Fibroblast of skin of back (primary cell): ENCODE results near the gene TTC4.

Experiments
- DNase-seq: peaks from one replicate; pipeline ENCODE4 v3.0.0-alpha.2; 2013

Gene TTC4

DNA sequence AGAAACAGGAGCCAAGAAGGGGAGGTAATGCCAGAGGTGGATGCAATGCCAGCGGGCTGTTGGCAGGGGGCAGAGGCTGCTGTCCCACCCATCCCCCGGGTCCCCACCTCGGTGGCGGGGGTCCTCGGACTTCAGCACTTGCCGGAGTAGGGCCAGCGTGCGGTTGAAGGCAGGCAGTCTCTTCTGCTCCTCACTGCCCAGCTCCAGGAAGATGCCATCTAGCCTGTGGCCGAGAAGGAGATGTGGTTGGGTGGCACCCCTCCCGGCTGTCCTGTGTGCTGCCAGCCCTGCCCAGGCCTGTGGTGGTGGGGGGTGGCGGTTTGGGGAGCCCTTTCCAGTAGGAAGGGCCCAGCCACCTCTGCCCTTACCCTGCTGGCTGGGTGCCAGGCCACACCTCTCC is 71.9 kb downstream of the TTC4 start:
- DNase-seq, result no peak

DNA sequence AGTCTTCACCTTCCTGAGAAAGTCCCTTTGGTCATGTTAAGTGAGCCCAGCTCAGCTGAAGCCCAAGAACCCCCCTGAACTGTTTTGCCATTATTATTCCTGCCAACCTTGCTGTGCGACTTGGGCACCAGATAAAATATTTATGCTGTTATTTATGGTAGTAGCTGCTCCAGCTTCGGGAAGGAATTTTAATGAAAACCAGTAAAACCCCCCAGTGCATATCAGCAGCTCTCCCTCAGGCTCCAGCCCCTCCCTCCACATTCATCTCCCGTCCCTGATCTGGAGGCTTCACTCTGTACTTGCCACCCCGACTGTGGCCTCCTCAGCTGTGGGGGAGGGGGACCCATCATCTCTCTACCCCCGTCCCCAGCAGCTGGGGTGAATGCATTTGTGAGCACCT is 72.8 kb downstream of the TTC4 start:
- no peak for DNase-seq

DNA sequence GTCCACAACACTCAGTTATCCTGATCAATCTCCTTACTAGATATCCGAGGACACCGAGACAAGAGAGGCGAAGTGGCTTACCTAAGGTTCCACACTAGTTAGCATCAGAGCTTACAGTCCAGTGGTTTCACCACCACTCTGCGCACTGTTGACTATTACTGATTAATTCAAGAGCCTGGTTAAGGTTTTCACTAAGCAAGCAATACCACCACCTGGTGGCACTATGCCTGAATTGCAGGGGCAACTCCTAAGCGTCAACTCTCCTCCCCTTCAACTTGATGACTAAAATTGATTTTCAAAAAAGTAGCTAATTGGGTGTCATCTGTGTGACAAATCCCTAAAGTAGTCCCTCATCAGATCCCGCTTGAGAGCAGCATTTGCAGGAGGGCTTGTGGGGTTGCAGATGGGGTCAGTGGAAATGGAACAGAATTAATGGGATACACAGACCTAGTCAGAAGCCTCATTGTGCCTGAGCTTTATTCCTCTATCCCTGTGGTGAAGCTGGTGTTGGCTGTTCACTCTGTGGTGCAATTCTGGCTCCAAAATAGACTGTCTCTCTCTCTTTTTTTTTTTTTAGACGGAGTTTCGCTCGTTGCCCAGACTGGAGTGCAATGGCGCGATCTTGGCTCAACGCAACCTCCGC is 76.3 kb downstream of the TTC4 start:
- no peak for DNase-seq
